ENCODE measurements around the gene NFE2. TPM values are rescaled to one million over a fixed set of nuclear protein-coding genes. Genes with fewer than 3 reads are reported as not detected.
A peak's percentile ranks its signal among the peaks of the same experiment; 100 is the strongest.

The NFE2 gene
- total RNA-seq, 1 experiment from 2014 or later, result not detected

- Histone ChIP-seq H3K4me3 (ENCODE audit: low read depth, low read length, poor library complexity, severe bottlenecking) (peak overlapping the region; percentile 50), H3K27me3 (replicated peaks; ENCODE audit: insufficient read depth, low read depth, low read length, poor library complexity) (no peaks in the 10 kb centered on the region), H3K27ac (ENCODE audit: low read depth, low read length, poor library complexity, severe bottlenecking) (peak overlapping the region; percentile 87), H3K9me3 (ENCODE audit: low read depth, low read length, poor library complexity, severe bottlenecking) (no peaks in the 10 kb centered on the region), H3K4me1 (ENCODE audit: insufficient read depth, low read length, poor library complexity, severe bottlenecking) (peaks cover 61% of the 10 kb centered on the region), H3K36me3 (ENCODE audit: insufficient read depth, low read length, poor library complexity, severe bottlenecking) (peaks cover 41% of the 10 kb centered on the region)
- POLR2A ChIA-PET (ENCODE audit: low non-redundant PET), result interaction anchor here (2.3 kb wide), 1 partner anchor 22 kb away, joined by 16 read pairs; the partner anchor contains the start of genes CBX5 and HNRNPA1
- DNase-seq (ENCODE audit: low spot score), result peak; percentile 61
- CTCF ChIA-PET, result interaction anchor here (0.7 kb wide), 1 partner anchor 67 kb away, joined by 5 read pairs; the partner anchor contains the start of gene COPZ1
- TF ChIP-seq, protein P1, sequence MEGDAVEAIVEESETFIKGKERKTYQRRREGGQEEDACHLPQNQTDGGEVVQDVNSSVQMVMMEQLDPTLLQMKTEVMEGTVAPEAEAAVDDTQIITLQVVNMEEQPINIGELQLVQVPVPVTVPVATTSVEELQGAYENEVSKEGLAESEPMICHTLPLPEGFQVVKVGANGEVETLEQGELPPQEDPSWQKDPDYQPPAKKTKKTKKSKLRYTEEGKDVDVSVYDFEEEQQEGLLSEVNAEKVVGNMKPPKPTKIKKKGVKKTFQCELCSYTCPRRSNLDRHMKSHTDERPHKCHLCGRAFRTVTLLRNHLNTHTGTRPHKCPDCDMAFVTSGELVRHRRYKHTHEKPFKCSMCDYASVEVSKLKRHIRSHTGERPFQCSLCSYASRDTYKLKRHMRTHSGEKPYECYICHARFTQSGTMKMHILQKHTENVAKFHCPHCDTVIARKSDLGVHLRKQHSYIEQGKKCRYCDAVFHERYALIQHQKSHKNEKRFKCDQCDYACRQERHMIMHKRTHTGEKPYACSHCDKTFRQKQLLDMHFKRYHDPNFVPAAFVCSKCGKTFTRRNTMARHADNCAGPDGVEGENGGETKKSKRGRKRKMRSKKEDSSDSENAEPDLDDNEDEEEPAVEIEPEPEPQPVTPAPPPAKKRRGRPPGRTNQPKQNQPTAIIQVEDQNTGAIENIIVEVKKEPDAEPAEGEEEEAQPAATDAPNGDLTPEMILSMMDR (conservative IDR thresholded peaks at IDR 0.05; ENCODE audit: low read depth, low read length), result no peak
- TF ChIP-seq EZH2 (IDR thresholded peaks at IDR 0.05; ENCODE audit: borderline replicate concordance, low read depth, low read length, poor library complexity, severe bottlenecking), result no peak
- BruUV-seq (replicated peaks), result no TSS peak
- intact Hi-C loops (cut with micrococcal nuclease; ENCODE audit: unreplicated experiment), result loop anchor here (2.0 kb wide), 1 partner anchor 67 kb away; the partner anchor contains the start of gene COPZ1
These were observed 42.6 kb downstream of the NFE2 start for GRCh38 chr12:54258201-54258681.

GRCh38 chr12:54257332-54257731, 43.5 kb downstream of the NFE2 start:
- H3K4me1 ChIP-seq (ENCODE audit: insufficient read depth, low read length, poor library complexity, severe bottlenecking), result peaks cover 54% of the 10 kb centered on the region
- H3K9me3 ChIP-seq (ENCODE audit: low read depth, low read length, poor library complexity, severe bottlenecking), result no peaks in the 10 kb centered on the region
- peak overlapping the region; percentile 87 for H3K27ac ChIP-seq (ENCODE audit: low read depth, low read length, poor library complexity, severe bottlenecking)
- no peak for TF ChIP-seq EZH2 (IDR thresholded peaks at IDR 0.05; ENCODE audit: borderline replicate concordance, low read depth, low read length, poor library complexity, severe bottlenecking)
- TF ChIP-seq, protein P1 (conservative IDR thresholded peaks at IDR 0.05; ENCODE audit: low read depth, low read length), result no peak
- no peak for DNase-seq (ENCODE audit: low spot score)
- H3K36me3 ChIP-seq (ENCODE audit: insufficient read depth, low read length, poor library complexity, severe bottlenecking), result peaks cover 49% of the 10 kb centered on the region
- no TSS peak for BruUV-seq (replicated peaks)
- peak overlapping the region; percentile 50 for H3K4me3 ChIP-seq (ENCODE audit: low read depth, low read length, poor library complexity, severe bottlenecking)
- ChIA-PET CTCF (no interaction called here), POLR2A (ENCODE audit: low non-redundant PET) (no interaction called here)
- intact Hi-C loops (cut with micrococcal nuclease; ENCODE audit: unreplicated experiment), result no loop called here
- no peaks in the 10 kb centered on the region for H3K27me3 ChIP-seq (replicated peaks; ENCODE audit: insufficient read depth, low read depth, low read length, poor library complexity)

- intact Hi-C loops (cut with micrococcal nuclease; ENCODE audit: unreplicated experiment), result no loop called here
- no peak overlapping the region for H3K4me3 ChIP-seq (ENCODE audit: low read depth, low read length, poor library complexity, severe bottlenecking)
- H3K27me3 ChIP-seq (replicated peaks; ENCODE audit: insufficient read depth, low read depth, low read length, poor library complexity), result no peaks in the 10 kb centered on the region
- no peaks in the 10 kb centered on the region for H3K9me3 ChIP-seq (ENCODE audit: low read depth, low read length, poor library complexity, severe bottlenecking)
- no peak for DNase-seq (ENCODE audit: low spot score)
- peaks cover 81% of the 10 kb centered on the region for H3K36me3 ChIP-seq (ENCODE audit: insufficient read depth, low read length, poor library complexity, severe bottlenecking)
- ChIA-PET CTCF (interaction anchor here (0.7 to 1.2 kb wide), 3 partner anchors 39 to 117 kb away, joined by 3 to 10 read pairs (median 6); no protein-coding TSS in a partner anchor), POLR2A (ENCODE audit: low non-redundant PET) (interaction anchor here (0.7 to 0.9 kb wide), 2 partner anchors 10 to 33 kb away, joined by 5 to 15 read pairs; no protein-coding TSS in a partner anchor)
- H3K4me1 ChIP-seq (ENCODE audit: insufficient read depth, low read length, poor library complexity, severe bottlenecking), result peaks cover 26% of the 10 kb centered on the region
- TF ChIP-seq, protein P1 (conservative IDR thresholded peaks at IDR 0.05; ENCODE audit: low read depth, low read length), result no peak
- TF ChIP-seq EZH2 (IDR thresholded peaks at IDR 0.05; ENCODE audit: borderline replicate concordance, low read depth, low read length, poor library complexity, severe bottlenecking), result no peak
- BruUV-seq (replicated peaks), result no TSS peak
- no peak overlapping the region for H3K27ac ChIP-seq (ENCODE audit: low read depth, low read length, poor library complexity, severe bottlenecking)
These were observed 47.6 kb downstream of the NFE2 start for GRCh38 chr12:54253240-54253639.

Data from A673 (cell line).